SKM-1 (cell line): ENCODE measurements around the gene HRH3.

ENCODE experiments used
- DNase-seq: peaks from one replicate; lab custom pipeline; 2025; ENCODE audit not compliant: unreplicated experiment; lab: John Stamatoyannopoulos, UW

HRH3 gene

DNA sequence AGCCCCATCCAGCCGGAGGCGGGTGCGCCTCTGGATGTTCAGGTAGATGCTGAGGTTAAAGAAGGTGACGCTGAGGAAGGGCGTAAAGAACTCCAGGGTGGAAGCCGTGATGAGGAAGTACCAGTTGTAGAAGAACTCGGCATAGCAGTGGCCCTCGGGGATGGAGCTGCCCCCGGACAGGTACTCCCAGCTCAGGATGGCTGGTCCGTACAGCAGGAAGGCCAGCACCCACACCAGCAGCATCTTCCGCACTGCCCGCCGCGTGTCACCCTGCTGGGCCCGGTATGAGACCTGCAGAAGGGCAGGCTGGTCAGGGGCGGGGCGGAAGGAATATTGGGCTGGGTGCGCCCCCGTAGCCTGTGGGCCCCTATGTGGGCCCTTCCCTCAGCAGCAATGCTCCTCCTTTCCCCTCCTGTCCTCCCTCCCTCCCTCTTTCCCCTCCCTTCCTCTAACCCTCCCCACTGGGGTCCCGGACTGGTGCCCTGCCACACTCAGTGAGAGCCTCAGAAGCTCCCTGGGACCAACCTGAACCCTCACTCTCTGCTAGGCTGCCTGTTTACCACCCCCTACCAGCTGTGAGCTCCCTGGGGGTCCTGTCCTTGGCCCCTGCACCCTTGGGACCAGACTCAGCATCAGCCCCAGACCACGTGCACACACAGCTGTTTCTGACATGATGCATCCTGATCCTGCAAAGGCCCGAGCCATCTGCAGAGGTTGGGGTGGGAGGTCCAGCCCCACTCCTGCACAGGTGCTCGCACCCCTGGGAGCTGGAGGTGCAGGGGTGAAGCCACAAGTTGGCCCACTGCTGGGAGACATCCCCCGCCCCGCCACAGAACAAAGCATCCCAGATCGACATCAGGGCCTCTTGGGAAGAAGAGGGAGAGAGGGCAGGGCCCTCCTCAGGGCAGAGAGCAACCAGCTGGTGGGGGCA is 3.2 kb downstream of the HRH3 start:
- DNase-seq: no peak

DNA sequence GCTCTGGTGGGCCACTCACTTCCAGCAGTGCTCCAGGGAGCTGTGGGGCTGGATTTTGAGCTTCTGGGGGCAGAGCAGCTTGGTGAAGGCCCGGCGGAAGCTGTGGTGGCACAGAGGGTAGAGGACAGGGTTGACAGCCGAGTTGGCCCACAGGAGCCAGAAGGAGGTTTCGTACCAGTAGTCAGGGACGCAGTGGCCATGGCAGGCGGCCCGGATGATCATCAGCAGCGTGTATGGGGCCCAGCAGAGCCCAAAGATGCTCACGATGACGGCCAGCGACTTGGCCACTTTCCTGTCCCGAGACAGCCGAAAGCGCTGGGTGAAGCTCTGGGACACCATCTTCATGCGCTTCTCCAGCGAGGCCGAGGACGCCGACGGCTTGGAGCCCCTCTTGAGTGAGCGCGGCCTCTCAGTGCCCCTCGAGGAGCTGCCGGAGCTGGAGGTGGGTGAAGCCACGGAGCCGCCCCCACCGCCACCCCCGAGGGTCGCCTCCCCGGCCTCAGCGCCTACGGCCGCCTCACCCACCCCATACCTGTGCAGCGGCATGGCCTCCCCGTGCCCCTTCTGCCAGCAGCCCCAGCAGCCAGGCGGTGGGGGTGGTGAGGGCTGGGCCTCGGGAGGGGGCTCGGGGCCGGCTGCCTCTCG is 4.0 kb downstream of the HRH3 start:
- no peak for DNase-seq

DNA sequence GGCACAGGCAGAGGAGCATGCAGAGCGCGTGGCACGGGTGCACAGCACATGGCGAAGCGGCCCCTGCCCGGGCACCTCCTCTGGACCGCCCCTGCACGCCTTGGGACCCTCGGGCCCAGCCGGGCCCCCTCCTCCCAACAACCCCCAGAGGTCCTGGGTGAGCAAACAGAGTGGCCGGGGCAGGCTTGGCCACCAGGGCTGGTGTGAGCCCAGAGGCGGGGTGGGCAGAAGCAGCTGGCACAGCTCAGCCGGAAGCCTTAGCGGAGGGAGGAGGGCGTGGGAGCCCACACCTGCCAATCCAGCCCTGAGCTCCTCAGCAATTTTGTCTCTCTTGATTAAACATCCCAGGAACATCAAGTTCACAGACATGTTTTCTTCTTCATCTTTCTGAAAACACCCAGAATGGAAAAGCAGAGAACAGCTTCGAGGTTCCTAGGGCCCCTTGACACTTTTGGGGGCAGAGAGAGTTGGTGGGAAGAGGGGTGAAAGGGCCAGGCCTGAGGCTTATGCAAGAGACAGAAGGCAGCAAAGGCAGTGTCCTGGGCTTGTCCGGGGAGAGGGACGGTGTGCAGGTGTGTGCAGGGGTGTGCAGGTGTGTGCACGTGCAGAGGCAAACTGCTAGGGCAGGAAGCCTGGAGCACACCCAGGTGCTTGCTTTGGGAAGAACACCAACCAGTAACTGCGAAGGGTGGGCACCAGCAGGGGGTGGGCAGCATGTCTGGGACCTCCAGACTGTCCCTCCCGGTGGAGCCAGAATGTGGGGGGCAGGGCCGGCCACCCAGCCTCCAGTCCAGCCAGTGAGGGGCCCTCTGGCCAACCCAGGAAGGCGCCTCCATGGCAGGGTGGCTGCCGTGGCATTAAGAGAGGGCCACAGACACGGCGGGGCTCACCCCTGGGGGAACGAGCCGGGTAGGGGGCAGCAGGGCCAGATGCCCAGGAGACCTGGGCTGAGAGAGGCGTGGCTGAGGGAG is 4.8 kb downstream of the HRH3 start:
- no peak for DNase-seq

DNA sequence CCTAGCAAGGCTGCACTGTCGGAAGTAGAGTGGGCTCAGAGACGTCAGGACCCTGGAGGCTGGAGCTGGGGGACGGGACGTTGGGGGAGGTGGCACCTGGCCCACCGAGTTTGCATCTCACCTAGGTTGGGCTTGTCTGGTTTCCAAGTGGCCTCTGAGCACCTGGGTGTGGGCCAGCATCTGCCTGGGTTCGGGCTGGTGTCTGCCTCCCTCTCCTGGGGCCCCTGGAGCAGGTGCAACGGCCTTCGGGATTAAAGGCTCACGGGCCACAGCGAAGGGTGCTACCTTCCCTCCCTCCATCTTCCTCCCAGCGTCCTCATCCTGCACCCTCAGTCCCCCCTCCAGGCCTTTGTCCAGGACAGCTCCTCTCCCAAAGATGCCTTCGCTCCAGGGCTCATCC is 6.0 kb downstream of the HRH3 start:
- DNase-seq: no peak

DNA sequence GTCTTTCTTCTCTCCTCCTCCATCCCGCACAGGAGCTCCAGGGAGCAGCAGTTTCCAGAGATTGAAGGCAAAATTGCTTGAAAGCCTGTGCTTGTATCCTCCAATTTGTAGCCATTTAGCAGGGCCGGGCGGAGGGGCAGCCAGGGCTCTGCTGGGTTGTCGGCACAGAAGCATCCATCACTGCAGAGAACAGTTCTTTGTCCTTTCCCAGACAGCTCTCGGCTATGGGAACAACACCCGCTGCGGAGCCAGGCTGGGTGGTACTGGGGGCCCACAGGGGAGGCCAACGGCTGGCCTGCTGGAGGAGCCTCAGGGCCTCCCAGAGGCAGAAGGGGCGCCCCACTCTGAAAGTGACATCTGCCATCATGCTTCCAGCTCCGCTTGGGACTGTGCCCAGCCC is 7.8 kb downstream of the HRH3 start:
- no peak for DNase-seq

DNA sequence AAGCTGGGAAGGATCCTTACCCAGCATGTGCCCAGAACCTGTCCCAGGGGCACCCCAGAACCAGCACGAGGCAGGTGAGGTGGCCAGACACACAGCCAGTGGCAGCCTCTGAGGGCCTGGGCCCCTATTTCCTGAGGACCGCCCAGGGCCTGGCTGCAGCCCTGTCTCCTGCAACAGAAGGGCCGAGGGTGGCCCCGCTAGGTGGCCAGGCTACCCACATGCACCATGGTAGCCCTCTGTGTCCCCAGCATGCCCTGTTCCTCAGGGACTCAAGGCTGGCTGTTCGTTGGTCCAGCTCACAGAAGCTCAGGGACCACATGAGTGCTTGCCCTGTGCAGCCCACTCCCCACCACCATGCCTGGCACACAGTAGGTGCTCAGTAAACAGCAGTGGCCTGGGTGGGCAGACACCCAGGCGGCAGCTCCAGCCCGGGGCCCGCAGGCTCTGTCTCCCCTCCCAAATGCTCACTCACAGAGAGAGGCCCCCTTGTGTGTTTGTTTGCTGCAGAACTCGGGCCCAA is 8.2 kb downstream of the HRH3 start:
- no peak for DNase-seq

DNA sequence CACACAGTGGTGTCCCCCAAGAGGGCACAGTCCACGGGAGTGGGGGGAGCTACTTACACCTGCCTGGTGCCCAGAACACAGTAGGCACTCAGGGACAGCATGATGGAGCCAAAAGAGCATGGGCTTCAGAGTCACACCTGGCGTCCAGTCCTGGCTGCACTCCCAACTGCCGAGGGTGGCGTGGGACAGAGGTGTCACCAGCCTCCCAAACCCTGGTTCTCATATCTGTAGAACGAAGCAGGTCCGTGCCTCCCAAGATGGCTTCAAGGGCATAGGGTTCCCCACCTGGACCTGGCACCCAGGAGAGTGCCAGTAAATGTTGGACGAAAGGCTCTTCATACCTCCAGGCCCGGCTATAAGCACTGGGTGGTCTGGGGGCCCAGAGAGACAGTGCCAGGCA is 8.9 kb downstream of the HRH3 start:
- DNase-seq: no peak

DNA sequence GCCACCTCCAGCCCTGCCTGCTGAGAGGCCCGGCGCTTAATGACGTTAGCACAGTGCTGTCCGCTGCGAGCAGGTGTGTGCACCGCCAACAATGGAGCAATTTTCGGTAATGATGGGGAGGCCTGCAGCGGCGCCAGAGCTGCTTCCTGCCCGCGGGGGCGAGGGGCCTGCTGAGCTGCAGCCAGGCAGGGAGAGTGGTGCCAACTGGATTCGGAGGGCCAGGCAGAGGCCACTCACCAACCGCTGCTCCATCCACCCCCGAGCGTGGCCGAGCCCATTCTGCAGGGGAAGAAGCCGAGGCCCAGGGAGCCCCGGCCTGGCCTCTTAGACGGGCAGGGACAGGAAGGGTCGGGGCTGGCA is 9.6 kb downstream of the HRH3 start:
- DNase-seq: no peak

DNA sequence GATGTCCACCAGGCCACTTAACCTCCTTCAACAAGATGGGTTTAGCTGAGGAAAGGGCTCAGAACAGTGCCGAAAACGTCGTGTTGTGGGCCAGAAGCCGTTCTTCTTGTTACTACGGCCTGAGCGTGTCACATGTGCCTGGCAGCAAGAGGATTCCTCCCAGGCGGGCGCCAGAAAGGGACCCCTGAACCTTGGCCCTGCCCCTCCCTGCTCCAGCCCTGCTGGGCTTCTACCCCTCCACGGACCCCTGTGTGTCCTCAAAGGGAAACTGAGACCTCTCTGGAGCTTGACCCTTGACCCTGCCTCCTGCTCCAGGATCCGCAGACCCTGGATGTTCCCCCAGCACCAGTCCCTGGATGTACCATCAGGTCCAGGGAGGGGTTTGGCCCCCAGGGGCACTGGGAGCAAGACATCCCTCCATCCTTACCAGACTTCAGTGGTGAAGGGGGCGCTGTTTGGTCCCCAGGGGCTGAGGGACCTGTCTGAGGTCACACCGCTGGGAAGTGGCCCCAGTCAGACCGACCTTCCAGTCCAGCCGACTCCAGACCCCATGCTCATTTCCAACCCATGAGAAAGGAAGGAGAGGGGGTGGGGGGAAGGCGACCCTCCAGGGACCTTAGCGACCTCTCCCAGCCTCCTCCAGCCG is 10.1 kb downstream of the HRH3 start:
- no peak for DNase-seq

DNA sequence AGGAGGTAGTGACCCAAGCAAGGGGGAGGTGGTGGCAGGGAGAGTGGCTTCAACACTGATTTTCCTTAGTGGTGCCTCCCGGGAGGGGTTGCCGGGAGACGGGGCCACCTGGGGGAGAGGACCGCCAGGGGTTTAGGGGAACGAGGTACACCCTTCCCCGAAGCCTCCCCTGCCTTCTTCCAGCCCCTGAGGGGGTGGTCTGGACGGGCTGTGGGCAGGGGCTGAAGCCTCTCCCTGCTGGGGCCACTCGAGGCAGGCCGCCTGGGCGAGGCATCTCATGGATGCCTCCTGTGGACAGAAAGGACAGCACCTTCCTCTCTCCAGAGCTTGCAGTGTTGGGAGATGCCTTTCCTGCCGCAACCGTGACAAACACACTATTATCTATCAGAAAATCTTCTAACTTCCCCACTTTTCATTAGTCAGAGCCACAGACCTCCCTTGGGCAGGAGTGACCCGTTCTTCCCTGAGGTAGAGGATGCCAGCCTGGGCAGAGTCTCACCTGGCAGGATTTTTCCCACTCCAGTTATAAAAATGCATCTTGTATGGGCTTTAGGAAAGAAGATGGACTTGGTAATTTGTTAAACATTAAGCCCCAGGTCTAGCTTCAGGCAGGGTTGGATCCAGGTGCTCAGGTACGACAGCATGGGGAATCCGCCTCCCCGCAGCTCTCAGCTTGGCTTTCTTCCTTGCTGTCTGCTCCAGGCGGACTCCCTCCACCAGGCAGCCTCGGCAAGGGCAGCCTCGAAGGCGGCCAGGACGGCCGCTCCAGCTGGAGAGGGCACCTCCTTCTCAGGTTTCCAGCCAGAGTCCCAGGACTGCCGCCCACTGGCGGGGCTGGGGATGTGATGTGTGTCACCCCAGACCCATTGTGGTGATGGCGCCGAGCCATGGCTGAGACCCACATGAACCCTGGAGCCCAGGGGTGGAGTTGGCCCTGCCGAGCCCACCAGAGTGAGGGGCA is 11.0 kb downstream of the HRH3 start:
- DNase-seq: no peak

DNA sequence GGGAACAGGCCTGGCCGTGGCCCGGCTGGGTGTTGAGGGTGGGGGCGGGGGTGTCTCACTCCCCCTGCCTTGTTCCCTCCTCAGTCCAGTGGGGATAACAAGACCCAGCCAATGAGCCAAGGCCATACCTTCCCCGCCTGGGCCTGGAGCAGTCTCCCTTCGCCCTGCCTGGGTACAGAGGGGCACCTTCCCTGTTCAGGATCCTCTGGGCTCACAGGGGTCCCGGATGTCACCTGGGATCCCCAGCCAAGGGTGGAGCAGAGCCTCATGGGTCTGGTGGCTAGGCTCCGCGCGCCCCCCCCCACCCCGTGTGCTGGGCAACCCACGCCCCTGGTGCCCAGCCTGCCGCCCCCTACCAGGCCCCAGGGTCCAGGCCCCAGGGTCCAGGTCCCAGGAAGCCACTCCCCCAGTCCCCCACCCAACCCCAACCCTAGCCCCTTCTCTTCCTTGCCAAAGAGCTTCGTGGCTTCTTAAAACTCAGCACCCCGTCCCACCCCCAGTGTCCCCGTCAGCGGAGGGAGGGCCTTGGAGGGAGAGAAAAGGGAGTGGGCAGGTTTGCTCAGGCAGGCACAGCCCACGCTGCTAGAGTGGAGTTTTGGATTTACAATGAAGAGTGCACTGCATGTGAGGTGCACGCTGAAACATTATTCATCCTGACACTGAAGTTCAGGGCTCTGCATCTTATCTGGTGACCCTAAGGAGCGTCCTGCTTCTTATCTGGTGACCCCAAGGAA is 11.8 kb downstream of the HRH3 start:
- no peak for DNase-seq

DNA sequence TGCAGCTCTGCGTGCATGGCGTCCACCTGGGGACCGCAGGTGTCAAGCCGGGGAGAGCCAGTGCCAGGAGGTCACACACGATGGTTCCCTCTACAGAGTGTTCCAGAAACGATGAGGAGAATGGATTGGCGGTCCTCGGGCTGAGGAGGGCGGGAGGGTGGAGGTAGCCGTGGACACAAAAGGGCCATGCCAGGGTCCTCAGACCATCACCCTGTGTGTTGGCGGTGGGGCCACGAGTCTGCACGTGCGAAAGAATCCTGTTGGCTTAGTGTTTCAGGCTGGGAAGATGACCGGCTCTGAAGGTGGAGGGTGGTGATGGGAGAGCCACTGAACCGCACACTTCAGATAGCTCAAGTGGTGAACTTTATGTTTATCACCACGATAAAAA is 13.7 kb downstream of the HRH3 start:
- no peak for DNase-seq

DNA sequence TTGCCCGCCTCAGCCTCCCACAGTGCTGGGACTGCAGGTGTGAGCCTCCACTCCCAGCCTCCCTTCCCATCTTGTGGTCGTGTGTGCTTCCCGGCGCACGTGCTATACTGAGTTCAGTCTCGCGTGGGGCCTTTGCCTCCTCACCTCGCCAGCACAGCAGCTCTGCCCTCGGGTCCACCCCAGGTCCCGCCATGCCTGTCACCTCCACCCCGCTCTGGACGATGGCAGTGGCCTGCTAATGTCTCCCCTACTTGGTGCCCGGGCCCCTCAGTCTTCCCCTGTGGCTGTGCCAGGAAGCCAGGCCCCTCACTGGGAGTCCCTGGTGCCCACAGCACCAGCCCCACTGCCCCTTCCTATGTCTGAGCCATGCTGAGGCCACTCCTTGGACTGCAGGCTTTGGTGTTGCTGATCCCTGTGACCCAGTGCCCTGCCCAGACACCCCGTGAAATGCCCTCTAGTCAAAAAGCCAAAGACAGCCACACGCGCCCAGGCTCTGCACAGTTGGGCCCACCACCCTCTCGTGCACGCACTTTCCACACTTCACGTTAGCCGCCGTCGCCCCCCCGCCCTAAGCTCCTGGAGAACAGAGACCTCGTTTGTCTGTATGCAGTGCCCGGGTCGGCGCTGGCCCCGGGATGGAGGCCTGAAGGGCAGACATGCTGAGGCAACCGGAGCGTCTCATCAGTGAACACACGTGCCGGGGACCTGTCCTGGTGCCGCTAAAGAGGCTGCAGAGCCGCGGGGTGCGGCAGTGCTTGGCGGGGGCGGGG is 14.3 kb downstream of the HRH3 start:
- no peak for DNase-seq

DNA sequence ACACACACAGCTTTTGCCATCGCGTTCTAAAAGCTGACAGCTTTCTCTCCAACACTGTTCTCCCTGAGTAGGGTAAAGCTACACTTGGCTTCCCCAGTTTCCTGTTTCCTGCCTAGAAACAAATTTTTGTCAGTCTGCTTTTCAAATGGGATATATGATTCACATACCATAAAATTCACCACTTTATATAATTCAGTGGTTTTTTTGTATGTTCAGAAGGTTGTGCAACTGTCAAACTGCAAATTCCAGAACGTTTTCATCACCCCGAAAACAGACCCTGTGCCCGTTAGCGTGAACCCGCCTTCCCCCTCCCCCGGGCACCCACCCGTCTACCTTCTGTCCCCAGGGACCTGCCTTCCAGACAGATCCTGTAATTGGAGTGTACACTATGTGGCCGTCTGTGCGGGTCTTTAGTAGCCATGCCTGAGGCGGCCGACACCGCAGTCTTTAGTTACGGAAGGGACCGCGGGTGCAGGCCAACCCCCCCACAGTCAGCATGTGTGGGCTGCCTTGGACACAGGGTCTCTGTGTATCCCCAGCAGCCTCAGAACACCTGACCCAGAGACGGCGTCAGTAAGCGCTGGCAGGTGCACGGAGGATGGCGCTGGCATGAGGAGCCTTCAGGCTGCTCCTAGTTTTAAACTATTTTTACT is 16.6 kb downstream of the HRH3 start:
- DNase-seq: no peak

DNA sequence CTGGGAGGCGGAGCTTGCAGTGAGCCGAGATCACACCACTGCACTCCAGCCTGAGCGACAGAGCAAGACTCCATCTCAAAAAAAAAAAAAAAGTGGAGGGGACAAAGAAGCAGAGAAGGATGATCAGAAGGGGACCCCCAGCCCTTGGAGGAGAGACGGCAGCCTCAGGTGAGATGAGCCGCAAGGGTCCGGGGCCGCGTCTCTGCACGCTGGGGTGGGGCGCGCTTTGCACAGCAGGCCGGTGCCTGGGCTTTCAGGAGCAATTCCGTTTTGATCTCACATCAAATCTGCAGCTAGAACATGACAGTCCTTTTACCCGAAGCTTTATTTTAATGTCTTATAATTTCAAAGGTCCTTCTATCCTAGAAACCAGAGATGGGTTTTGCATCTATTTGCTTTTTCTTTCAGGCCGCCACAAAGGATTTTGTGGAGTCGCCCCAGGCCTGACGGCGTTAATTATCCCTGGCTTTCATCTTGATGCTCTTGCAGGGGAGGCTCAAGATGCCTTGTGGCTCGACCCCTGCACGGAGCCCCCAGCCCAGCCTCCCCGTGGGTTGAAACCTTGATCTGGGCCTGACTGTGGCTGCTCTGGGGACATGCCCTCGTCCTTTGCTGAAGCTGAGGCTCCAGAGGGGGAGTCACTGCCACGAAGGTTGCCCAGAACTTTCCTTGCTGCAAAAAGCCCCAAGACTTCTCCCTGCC is 17.3 kb downstream of the HRH3 start:
- no peak for DNase-seq

DNA sequence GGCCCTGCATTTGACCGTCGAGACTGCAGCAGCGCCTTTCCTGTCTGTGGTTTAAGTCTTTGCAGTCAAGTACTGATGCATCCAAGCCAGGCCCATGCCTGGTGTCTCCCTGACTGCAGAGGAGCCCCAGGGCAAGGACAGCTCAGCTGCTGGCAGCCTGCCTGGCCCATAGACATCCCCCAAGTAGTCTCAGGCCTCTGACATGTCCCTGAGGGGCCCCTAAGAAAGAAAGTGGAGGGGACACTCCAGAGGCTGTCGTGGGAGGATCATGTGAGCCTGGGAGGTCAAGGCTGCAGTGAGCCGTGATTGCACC is 18.0 kb downstream of the HRH3 start:
- no peak for DNase-seq
